HepG2 (cell line): Measurements from ENCODE around the gene ZNF254. TPM values are rescaled to one million over a fixed set of nuclear protein-coding genes. Genes with fewer than 3 reads are reported as not detected.

Source experiments
- BRCA1 ChIP-seq: sonication (generic); formaldehyde crosslinking; IDR thresholded peaks from 2 replicates; pipeline ENCODE4 v1.4.0; 2020; ENCODE audit warnings: missing genetic modification reagents
- CBX5 ChIP-seq: sonication (generic); formaldehyde crosslinking; IDR thresholded peaks from 2 replicates; pipeline ENCODE4 v1.4.0; 2020; ENCODE audit warnings: missing genetic modification reagents, borderline replicate concordance
- CEBPZ ChIP-seq: IDR thresholded peaks from 2 replicates; pipeline ENCODE4 v1.6.1; 2012; ENCODE audit warnings: low read length, improper control_type of control experiment
- GTF3A ChIP-seq: sonication (generic); formaldehyde crosslinking; conservative IDR thresholded peaks from 2 replicates; pipeline ENCODE4 v1.4.0; 2020; ENCODE audit warnings: mild to moderate bottlenecking, missing genetic modification reagents
- HOXA5 ChIP-seq: sonication (generic); formaldehyde crosslinking; IDR thresholded peaks from 2 replicates; pipeline ENCODE4 v1.4.0; 2020; ENCODE audit warnings: missing genetic modification reagents
- IRF9 ChIP-seq: sonication (generic); formaldehyde crosslinking; IDR thresholded peaks from 2 replicates; pipeline ENCODE4 v1.8.0; 2022; ENCODE audit warnings: missing genetic modification reagents, mild to moderate bottlenecking, borderline replicate concordance
- KAT7 ChIP-seq: IDR thresholded peaks from 2 replicates; pipeline ENCODE4 v1.6.1; 2018; ENCODE audit warnings: borderline replicate concordance, missing compliant biosample characterization
- KDM5B ChIP-seq: sonication (generic); formaldehyde crosslinking; IDR thresholded peaks from 2 replicates; pipeline ENCODE4 v1.4.0; 2020; ENCODE audit warnings: missing genetic modification reagents, mild to moderate bottlenecking, borderline replicate concordance
- MIER2 ChIP-seq: IDR thresholded peaks from 2 replicates; pipeline ENCODE4 v1.6.1; 2016; ENCODE audit warnings: missing biosample characterization, missing genetic modification reagents
- PRPF4 ChIP-seq: fragments of 200-400 bp; formaldehyde crosslinking; IDR thresholded peaks from 2 replicates; pipeline ENCODE4 v1.6.1; 2016; ENCODE audit warnings: low read length, low read depth; ENCODE audit not compliant: poor library complexity, severe bottlenecking
- SP140L ChIP-seq: sonication (generic); formaldehyde crosslinking; IDR thresholded peaks from 2 replicates; pipeline ENCODE4 v1.4.0; 2020; ENCODE audit warnings: missing genetic modification reagents, borderline replicate concordance
- SYNCRIP ChIP-seq: fragments of 200-400 bp; formaldehyde crosslinking; IDR thresholded peaks from 2 replicates; pipeline ENCODE4 v1.6.1; 2018; ENCODE audit warnings: mild to moderate bottlenecking, low read depth, low read length; ENCODE audit not compliant: insufficient read depth
- TAF1 ChIP-seq: sonication (generic); formaldehyde crosslinking; IDR thresholded peaks from 2 replicates; pipeline ENCODE4 v1.4.0; 2020; ENCODE audit warnings: missing genetic modification reagents
- ZBTB37 ChIP-seq: sonication (generic); formaldehyde crosslinking; IDR thresholded peaks from 2 replicates; pipeline ENCODE4 v1.4.0; 2020; ENCODE audit warnings: mild to moderate bottlenecking, missing genetic modification reagents
- ZBTB39 ChIP-seq: sonication (generic); formaldehyde crosslinking; IDR thresholded peaks from 2 replicates; pipeline ENCODE4 v1.5.0; 2020; ENCODE audit warnings: missing genetic modification reagents
- ZFP1 ChIP-seq: IDR thresholded peaks from 2 replicates; pipeline ENCODE4 v1.6.1; 2016
- ZMYM4 ChIP-seq: sonication (generic); formaldehyde crosslinking; IDR thresholded peaks from 2 replicates; pipeline ENCODE4 v1.8.1; 2023; ENCODE audit warnings: mild to moderate bottlenecking, missing genetic modification reagents
- ZNF12 ChIP-seq: sonication (generic); formaldehyde crosslinking; IDR thresholded peaks from 2 replicates; pipeline ENCODE4 v1.5.0; 2020; ENCODE audit warnings: missing genetic modification reagents
- ZNF251 ChIP-seq: sonication (generic); formaldehyde crosslinking; IDR thresholded peaks from 2 replicates; pipeline ENCODE4 v1.9.0; 2021; ENCODE audit warnings: mild to moderate bottlenecking, missing genetic modification reagents
- ZNF446 ChIP-seq: sonication (generic); formaldehyde crosslinking; IDR thresholded peaks from 2 replicates; pipeline ENCODE4 v1.5.0; 2020; ENCODE audit warnings: mild to moderate bottlenecking, missing genetic modification reagents
- ZNF672 ChIP-seq: sonication (generic); formaldehyde crosslinking; IDR thresholded peaks from 2 replicates; pipeline ENCODE4 v1.8.1; 2022; ENCODE audit warnings: missing genetic modification reagents
- ZNF720 ChIP-seq: sonication (generic); formaldehyde crosslinking; IDR thresholded peaks from 2 replicates; pipeline ENCODE4 v1.4.0; 2020; ENCODE audit warnings: missing genetic modification reagents
- ZNF841 ChIP-seq: sonication (generic); formaldehyde crosslinking; IDR thresholded peaks from 2 replicates; pipeline ENCODE4 v1.8.1; 2023; ENCODE audit warnings: missing genetic modification reagents, borderline replicate concordance
- polyA plus RNA-seq, 8 experiments: library from polyadenylated mRNA; depleted of rRNA in 3 of 8; stranded (reverse) in 7 of 8; unstranded in 1 of 8; fragments of >200 nt; fragmentation: Illumina TruSeq in 4 of 8; extraction: Trizol in 4 of 8; gene quantifications; 2 replicates each; pipeline versions ENCODE4 v1.2.1 to v1.2.3, GENCODE V29; 2011 to 2016; ENCODE audit warnings: low read depth in 4 of 8, missing spikeins in 1 of 8, mixed read lengths in 1 of 8; ENCODE audit not compliant: insufficient read depth in 1 of 8
- total RNA-seq, 5 experiments: library from RNA; depleted of rRNA; stranded (reverse); fragments of >200 nt; fragmentation: Illumina TruSeq; extraction: Trizol; gene quantifications; 2 replicates each; pipeline ENCODE4 v1.2.3, GENCODE V29; 2016; ENCODE audit warnings: low read depth in 1 of 5
- TF ChIP-seq, protein P1 (sequence below): sonication (generic); formaldehyde crosslinking; IDR thresholded peaks from 2 replicates; pipeline ENCODE4 v1.8.1; 2022; ENCODE audit warnings: mild to moderate bottlenecking, missing genetic modification reagents

Gene ZNF254
- total and polyA plus RNA-seq, 2 of the 13 experiments (the other 11 are each of a cell fraction or from before 2014, with no cell fraction given): 2.6 to 4.6 TPM

GRCh38 chr19:24140099-24140498 is 53.1 kb downstream of the ZNF254 start (continued):
- TF ChIP-seq CEBPZ (no peak), CBX5 (peak; percentile 71), ZNF672 (CRISPR knock-in tag) (no peak), GTF3A (CRISPR knock-in tag) (no peak), ZNF720 (no peak), KAT7 (CRISPR knock-in tag) (no peak), ZNF841 (CRISPR knock-in tag) (no peak), ZNF251 (no peak), MIER2 (CRISPR knock-in tag) (peak; percentile 17; the same call in 1 of the 2 replicates), ZNF446 (CRISPR knock-in tag) (no peak), ZFP1 (CRISPR knock-in tag) (peak; percentile 39; the same call in 1 of the 2 replicates), ZMYM4 (CRISPR knock-in tag) (peak; percentile 49; the same call in 1 of the 2 replicates), SYNCRIP (no peak), BRCA1 (CRISPR knock-in tag) (no peak), ZBTB39 (CRISPR knock-in tag) (no peak), KDM5B (CRISPR knock-in tag) (no peak), SP140L (CRISPR knock-in tag) (no peak), PRPF4 (no peak), ZBTB37 (no peak), ZNF12 (CRISPR knock-in tag) (peak; percentile 89), TAF1 (CRISPR knock-in tag) (no peak), HOXA5 (no peak), IRF9 (CRISPR knock-in tag) (no peak)
- TF ChIP-seq, protein P1, sequence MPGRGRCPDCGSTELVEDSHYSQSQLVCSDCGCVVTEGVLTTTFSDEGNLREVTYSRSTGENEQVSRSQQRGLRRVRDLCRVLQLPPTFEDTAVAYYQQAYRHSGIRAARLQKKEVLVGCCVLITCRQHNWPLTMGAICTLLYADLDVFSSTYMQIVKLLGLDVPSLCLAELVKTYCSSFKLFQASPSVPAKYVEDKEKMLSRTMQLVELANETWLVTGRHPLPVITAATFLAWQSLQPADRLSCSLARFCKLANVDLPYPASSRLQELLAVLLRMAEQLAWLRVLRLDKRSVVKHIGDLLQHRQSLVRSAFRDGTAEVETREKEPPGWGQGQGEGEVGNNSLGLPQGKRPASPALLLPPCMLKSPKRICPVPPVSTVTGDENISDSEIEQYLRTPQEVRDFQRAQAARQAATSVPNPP: no peak
